GM18526 (cell line): ENCODE data around the gene DCLK3.

Experiments used
- POLR2A ChIP-seq: IDR thresholded peaks from 3 replicates; pipeline ENCODE4 v1.6.1; 2011; ENCODE audit not compliant: insufficient read length; ENCODE audit errors: extremely low read depth

Gene DCLK3

GRCh38 chr3:36734742-36735141 is 29.6 kb downstream of the DCLK3 start:
- no peak for TF ChIP-seq POLR2A

GRCh38 chr3:36733723-36734122 is 30.6 kb downstream of the DCLK3 start:
- TF ChIP-seq POLR2A = no peak

GRCh38 chr3:36733162-36733696 is 31.1 kb downstream of the DCLK3 start:
- no peak for TF ChIP-seq POLR2A

- TF ChIP-seq POLR2A = no peak
Observed at GRCh38 chr3:36730966-36731365, 33.4 kb downstream of the DCLK3 start.

- no peak for TF ChIP-seq POLR2A
Observed at GRCh38 chr3:36729204-36730056, 34.9 kb downstream of the DCLK3 start.

GRCh38 chr3:36714343-36715086 is 49.8 kb downstream of the DCLK3 start:
- TF ChIP-seq POLR2A = no peak

- no peak for TF ChIP-seq POLR2A
Observed at GRCh38 chr3:36713904-36714303, 50.4 kb downstream of the DCLK3 start.

- TF ChIP-seq POLR2A = no peak
Observed at GRCh38 chr3:36710606-36711005, 53.7 kb downstream of the DCLK3 start.

- no peak for TF ChIP-seq POLR2A
Observed at GRCh38 chr3:36709826-36710365, 54.5 kb downstream of the DCLK3 start.

GRCh38 chr3:36709281-36709680 is 55.1 kb downstream of the DCLK3 start:
- TF ChIP-seq POLR2A = no peak

GRCh38 chr3:36707623-36708409 is 56.5 kb downstream of the DCLK3 start:
- no peak for TF ChIP-seq POLR2A

- no peak for TF ChIP-seq POLR2A
Observed at GRCh38 chr3:36705015-36705414, 59.3 kb downstream of the DCLK3 start.

GRCh38 chr3:36704280-36704679 is 60.1 kb downstream of the DCLK3 start:
- no peak for TF ChIP-seq POLR2A

- TF ChIP-seq POLR2A = no peak
Observed at GRCh38 chr3:36701249-36701572, 63.1 kb downstream of the DCLK3 start.

GRCh38 chr3:36700537-36701248 is 63.7 kb downstream of the DCLK3 start:
- TF ChIP-seq POLR2A = no peak

GRCh38 chr3:36698314-36698713 is 66.0 kb downstream of the DCLK3 start:
- no peak for TF ChIP-seq POLR2A
